Uterus (tissue), 2 donors: Measurements from ENCODE around the gene MIPEP.

Experiments
- POLR2A ChIP-seq, 2 donors: fragments of 450-650 bp; IDR thresholded peaks; one replicate each; pipeline ENCODE4 v1.6.1; 2016; ENCODE audit warnings: antibody characterized with exemption in 2 of 2, mild to moderate bottlenecking in 1 of 2, moderate library complexity in 1 of 2
- TF ChIP-seq, protein P1 (sequence below), 4 experiments: fragments of 200-600 bp in 2 of 4; fragments of 450-650 bp in 2 of 4; sonication (generic) in 2 of 4; IDR thresholded peaks; one replicate each; pipeline ENCODE4 v1.5.1; 2016 to 2019; ENCODE audit warnings: antibody characterized with exemption in 4 of 4, mild to moderate bottlenecking in 2 of 4, moderate library complexity in 1 of 4

DNA sequence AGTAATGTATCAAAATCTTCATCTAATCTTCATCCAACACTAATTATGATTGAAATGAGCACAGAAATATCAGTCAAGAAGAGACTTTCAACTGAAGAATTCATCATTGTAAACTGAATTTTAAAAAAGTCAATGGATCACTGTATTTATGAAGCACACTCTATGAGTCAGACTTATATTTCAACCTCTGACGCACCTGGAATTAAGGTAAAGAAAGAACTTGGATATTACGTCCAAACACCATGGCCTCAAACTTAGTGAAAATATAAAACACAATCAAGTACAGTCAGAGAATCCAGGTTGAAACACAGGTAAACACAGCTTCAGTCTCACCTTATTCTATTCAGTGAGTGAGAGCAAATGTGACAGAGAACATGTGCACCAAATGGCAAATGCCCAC, 39.5 kb downstream of the MIPEP start:
- TF ChIP-seq, protein P1, sequence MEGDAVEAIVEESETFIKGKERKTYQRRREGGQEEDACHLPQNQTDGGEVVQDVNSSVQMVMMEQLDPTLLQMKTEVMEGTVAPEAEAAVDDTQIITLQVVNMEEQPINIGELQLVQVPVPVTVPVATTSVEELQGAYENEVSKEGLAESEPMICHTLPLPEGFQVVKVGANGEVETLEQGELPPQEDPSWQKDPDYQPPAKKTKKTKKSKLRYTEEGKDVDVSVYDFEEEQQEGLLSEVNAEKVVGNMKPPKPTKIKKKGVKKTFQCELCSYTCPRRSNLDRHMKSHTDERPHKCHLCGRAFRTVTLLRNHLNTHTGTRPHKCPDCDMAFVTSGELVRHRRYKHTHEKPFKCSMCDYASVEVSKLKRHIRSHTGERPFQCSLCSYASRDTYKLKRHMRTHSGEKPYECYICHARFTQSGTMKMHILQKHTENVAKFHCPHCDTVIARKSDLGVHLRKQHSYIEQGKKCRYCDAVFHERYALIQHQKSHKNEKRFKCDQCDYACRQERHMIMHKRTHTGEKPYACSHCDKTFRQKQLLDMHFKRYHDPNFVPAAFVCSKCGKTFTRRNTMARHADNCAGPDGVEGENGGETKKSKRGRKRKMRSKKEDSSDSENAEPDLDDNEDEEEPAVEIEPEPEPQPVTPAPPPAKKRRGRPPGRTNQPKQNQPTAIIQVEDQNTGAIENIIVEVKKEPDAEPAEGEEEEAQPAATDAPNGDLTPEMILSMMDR (IDR thresholded peaks at IDR 0.05) = no peak
- no peak for TF ChIP-seq POLR2A (IDR thresholded peaks at IDR 0.05)
